Inflammatory macrophage (primary cell): Measurements from ENCODE around the gene DACT1.

Source experiments
- DNase-seq, 2 donors: peaks; one replicate each; pipeline ENCODE4 v3.0.0-alpha.2; 2020 to 2022

The DACT1 gene

GRCh38 chr14:58637040-58637390 is 747 bp upstream of the DACT1 start:
- peak; percentile 13 to 44 for DNase-seq

DNA sequence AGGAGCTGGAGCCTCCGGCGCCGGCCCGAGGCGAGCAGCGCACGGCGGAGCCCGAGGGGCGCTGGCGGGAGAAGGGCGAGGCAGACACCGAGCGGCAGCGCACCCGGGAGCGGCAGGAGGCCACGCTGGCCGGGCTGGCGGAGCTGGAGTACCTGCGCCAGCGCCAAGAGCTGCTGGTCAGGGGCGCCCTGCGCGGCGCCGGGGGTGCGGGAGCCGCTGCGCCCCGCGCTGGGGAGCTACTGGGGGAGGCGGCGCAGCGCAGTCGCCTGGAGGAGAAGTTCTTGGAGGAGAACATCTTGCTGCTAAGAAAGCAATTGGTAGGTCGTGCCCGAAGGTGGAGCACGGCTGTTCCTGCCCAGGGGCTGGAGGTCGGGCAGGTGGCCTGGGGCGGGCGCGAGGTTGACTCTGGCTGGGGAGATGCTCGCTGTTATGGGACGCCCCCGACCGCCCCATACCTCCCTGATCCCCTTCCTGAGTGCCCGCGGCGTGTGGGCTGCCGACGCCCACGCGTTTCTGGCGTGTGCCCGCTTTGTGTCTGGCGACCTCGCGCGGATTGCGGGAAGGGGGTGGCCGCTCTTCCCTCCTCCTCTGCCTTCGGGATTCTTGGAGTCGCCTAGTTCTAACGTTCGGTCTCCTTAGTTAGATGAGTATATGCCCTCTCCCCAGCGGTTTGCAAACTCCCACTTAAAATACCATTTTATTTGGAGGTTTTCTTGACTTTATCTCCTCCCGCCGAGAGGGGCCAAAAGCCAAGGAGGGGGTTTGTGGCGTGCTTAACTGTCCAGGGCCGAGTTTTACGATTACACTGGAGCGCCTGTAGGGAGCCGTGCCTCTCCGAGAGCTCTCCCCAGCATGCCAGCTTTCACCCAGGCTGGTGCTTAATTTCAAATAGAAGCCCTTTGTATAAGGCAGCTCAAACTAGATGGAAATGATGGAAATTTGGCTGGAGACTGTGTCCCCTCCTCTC is 752 bp downstream of the DACT1 start:
- DNase-seq, result peak; percentile 6 to 9

GRCh38 chr14:58639198-58639565 is 1.4 kb downstream of the DACT1 start:
- no peak for DNase-seq

- DNase-seq, result peak; percentile 55 to 58
Measured at GRCh38 chr14:58639842-58640484, 2.2 kb downstream of the DACT1 start.

GRCh38 chr14:58640959-58641358 is 3.2 kb downstream of the DACT1 start:
- no peak for DNase-seq

- no peak for DNase-seq
Measured at GRCh38 chr14:58641509-58641908, 3.7 kb downstream of the DACT1 start.

GRCh38 chr14:58643366-58643765 is 5.6 kb downstream of the DACT1 start:
- DNase-seq, result no peak

- no peak for DNase-seq
Measured at GRCh38 chr14:58645641-58646040, 7.9 kb downstream of the DACT1 start.

- DNase-seq, result no peak
Measured at GRCh38 chr14:58646479-58646878, 8.7 kb downstream of the DACT1 start.

DNA sequence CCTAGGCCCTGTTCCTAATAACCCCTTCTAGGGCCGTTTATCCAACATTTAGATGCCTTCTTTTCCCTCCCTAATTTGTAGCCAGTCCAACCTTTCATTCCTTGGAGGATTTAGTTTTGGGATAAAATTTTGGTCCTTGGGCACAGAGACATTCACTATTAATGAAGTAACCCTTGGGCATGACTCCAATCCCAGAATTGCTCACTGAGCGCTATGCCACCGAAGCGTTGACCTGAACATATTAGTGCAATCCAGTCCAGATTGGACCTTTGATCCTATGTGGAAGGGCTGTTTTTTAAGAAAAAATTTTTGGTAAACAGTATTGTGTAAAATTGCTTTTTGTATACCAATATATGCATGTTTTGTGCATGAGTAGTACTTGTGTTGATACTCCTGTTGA is 10.0 kb downstream of the DACT1 start:
- DNase-seq, result no peak

DNA sequence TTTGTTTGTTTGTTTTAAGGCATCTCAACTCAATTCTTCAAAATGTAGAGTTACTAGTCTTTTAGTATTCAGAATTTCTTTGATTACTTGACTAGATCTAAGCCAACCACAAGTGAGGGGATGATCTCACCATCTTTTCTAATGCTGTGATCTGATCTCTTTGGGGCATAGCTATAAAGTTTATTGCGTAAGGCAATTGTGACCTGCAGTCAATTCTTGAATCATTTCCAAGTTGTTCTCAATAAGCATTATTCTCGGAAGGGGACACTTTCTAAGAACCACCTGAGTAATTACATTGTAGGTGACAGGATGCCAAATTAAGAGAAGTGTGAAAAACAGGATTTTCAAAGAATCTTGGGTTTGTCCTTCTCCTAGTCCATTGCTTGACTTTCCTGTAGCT is 13.1 kb downstream of the DACT1 start:
- DNase-seq, result no peak

DNA sequence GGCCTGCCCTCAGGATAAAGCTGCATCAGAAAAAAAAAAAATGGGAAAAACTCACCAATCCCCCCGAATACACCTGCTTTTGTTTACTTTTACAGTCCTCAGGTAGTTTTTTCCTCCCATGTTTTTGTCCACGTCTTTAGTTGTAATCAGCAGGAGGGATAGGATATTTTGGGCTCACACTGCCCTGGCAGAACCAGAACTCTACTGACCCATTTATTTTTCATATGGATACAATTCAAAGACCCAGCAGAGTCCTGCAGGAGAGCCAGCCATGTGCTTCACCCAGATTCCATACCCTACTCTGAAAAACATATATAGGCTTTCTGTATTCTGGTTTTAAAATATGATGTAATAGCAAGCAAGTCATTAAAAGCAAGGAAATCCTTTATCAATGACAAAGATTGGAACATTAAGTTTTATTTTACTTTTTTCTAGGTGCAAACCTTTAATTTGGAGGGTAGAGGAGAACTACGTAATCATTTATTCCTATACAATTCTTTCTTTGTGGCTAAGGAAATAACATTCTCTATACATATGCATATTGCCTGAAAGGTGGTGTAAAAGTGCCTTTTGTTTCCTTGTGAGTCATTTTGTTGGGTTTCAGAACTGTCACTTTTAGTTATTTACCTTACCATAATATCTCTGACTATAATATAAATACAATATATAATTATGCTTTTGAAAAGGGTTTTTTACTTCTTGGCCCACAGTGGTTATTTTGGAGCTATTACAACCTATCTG is 19.1 kb downstream of the DACT1 start:
- no peak for DNase-seq

- DNase-seq, result no peak
Measured at GRCh38 chr14:58659061-58659460, 21.3 kb downstream of the DACT1 start.

DNA sequence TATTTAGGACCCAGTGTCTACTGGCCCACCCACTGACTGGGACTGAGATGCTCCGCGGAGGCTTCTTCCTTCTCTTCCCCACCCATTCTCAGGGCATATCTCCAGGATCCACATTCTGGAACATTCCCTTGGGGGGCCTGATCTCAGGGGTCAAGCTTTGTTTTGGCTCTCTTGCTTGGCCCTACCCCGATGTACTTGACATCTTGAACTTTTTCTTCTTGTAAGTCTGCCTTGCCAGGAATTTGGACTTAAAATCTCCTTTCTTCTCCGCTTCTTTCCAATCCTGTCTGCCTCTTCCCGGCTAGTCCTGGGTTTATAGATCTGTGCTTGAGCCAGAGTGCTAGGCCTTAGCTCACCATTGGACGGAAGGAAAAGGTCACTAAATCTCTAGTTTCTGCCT is 22.1 kb downstream of the DACT1 start:
- no peak for DNase-seq

GRCh38 chr14:58660407-58660806 is 22.6 kb downstream of the DACT1 start:
- DNase-seq, result no peak

DNA sequence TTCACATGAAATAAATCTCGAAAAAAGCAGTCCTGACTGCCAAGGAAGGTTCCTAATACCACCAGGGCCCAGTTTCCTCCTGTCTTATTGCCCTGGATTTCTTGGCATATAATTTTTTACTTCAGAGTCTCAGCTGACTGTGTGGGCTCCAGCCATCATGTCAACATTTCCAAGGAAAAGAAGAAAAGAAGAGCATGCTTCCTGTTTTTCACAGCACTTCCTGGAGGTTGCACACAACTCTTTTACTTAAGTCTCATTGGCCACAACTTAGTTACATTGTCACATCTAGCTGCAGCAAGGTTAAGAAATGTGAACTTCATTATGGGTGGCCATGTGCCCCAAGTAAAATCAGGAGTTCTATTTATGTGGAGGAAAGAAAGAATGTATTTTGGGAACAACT is 24.3 kb downstream of the DACT1 start:
- DNase-seq, result peak; percentile 67 to 83

GRCh38 chr14:58662759-58663158 is 25.0 kb downstream of the DACT1 start:
- no peak for DNase-seq

DNA sequence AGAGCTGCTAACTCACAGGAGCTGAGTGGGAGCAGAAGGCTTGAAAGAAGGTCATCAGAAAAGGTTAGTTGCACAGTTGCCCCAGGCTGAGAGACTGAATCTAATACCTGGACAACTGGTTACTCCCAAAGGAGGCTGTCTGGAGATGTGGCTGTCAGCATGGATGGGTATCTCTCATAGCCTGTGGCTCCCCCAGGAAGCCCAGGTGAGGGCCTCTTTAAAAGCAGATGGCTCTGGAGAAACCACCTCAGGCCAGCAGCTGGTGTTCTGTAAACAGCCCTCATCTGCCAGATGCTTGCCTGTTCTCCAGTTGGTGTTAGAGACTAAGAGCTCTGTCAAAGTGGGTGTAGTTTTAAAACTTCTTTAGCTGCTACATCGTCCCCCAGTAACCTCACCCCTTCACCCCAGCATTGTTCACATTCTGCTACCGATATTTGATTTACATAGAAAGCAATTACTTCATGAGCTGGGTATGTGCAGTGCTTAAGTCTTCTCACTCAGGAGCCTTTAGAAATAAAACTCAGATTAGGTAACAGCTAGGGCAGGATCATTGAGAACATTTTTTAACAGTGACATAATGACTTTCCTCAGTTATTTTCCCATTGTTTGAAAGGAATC is 25.8 kb downstream of the DACT1 start:
- no peak for DNase-seq

DNA sequence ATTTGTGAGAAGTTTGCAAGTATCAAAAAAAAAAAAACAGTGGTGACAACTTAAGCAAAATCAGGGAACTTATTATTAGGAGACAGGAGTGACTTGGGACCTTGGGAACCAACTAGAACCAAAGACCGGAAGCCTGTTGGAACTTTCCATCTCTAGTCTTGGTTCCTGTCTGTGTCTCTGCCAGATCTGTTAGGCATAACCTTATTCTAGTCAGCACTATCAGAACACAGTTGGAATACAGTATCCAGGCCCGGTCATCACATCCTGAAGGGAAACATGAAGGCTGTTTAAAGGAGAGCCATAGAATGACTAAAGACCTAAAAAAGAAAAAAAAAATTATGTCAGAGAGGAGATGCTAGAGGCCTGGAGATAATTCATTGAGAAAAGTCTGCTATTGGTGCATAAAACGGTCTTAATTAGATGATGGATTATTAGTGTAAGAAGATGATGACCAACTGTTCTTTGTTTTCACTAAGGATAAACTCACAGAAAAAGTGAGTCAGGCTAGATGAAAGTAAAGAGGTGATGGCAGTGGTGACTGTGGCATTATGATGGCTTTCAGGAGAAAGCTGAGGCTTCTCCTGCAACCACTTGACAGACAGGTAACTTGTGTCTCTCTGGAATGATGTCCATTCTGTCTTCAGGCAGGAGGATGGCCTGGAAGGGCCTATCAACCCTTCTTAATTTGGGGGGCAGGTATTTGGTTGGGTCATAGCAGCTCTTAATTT is 28.2 kb downstream of the DACT1 start:
- DNase-seq, result no peak

DNA sequence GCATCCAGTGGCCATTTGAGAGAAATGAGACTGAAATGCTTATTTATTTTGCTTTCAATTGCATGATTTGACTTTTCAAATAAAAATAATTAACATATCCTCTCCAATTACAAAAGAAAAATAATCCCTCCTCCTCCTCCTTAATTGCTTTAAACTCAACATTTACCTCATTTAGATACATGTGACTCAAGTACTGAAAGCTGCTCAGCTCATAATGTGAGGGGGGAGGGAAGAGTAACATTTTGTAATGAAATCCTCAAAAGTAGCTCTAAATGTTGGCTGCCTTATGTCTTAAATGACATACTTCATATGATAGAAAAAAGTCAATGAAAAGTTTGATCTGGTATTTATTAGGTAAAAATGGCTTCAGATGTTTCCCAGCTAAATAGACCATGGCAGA is 29.0 kb downstream of the DACT1 start:
- DNase-seq, result no peak

- no peak for DNase-seq
Measured at GRCh38 chr14:58667900-58668299, 30.1 kb downstream of the DACT1 start.

DNA sequence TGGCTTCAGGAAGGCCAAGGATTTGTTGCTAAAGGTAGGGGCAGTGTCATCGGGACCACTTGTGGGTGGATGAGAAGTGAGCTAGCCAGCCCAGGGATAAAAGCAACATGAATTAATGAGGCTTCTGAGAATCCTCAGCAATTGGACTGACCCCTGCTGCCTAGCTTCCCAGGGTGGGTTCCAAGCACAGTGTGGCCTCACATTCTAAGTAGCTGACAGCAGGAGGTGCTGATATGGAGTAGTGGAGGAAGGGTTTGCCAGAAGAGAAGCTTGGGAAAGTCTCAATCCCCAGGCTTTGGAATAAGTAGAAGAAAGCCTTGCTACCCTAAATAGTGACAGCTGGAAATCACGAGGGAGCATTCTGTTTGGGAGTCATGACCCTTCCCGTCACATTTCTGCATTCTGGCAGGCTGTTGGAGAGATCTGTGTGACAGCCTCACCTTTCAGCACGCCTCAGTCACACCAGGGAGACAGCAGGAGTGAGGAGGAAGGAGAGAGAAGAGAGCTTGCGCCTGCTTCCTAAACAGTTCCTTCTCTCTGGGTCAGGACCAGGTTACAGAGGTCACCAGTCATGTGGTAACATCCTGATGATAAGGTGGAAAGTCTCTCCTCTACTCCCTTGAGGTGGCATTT is 31.2 kb downstream of the DACT1 start:
- DNase-seq, result no peak
